GM12892 (cell line): ENCODE data around the gene TMEM51.

ENCODE experiments used
- POLR2A ChIP-seq: IDR thresholded peaks from 2 replicates; pipeline ENCODE4 v1.6.1; 2011; ENCODE audit warnings: low read depth, low read length, control low read depth
- POLR2AphosphoS5 ChIP-seq: IDR thresholded peaks from 2 replicates; pipeline ENCODE4 v1.6.1; 2011; ENCODE audit warnings: low read depth, low read length, control low read depth
- TAF1 ChIP-seq: IDR thresholded peaks from 2 replicates; pipeline ENCODE4 v1.6.1; 2011; ENCODE audit warnings: low read depth, mild to moderate bottlenecking, control low read depth, low read length, borderline replicate concordance

DNA sequence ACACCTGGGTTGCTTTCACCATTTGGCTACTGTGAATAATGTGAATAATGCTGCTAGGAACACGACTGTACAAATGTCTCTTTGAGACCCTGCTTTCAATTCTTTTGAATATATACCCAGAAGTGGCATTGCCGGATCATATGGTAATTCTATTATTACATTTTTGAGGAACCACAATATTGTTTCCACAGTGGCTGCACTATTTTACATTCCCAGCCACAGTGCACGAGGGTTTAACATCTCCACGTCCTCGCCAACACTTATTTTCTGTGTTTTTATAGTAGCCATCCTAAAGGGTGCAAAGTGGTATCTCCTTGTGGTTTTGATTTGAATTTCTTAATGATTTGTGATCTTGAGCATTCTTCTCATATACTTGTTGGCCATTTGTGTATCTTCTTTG is 109.2 kb downstream of the TMEM51 start:
- TF ChIP-seq TAF1 (no peak), POLR2AphosphoS5 (no peak), POLR2A (no peak)
